ENCODE measurements around the gene HERPUD1. TPM values are rescaled to one million over a fixed set of nuclear protein-coding genes. Genes with fewer than 3 reads are reported as not detected.

The HERPUD1 gene
- total and polyA plus RNA-seq, 12 donors: 26.4 to 570 (median 209) TPM

- Histone ChIP-seq H3K9me3 (replicated peaks in 1 of 3) (no peaks in the 10 kb centered on the region), H3K36me3 (replicated peaks in 1 of 2) (no peaks in the 10 kb centered on the region), H3K27me3 (no peaks in the 10 kb centered on the region), H3K4me3 (no peak overlapping the region), H3K4me1 (replicated peaks in 1 of 2) (peaks cover 0 to 5% of the 10 kb centered on the region in 2 donors), H3K27ac (no peak overlapping the region)
- intact Hi-C loops (cut with DNase I): no loop called here
- no peak for DNase-seq
- 83 to 95% (median 88%) methylated on average over 4 of the region's 4 CpGs for WGBS, 4 donors
- TF ChIP-seq CTCF (IDR thresholded peaks at IDR 0.05): no peak
Measured at GRCh38 chr16:56980201-56980535, 48.2 kb downstream of the HERPUD1 start.

- no peak overlapping the region for H3K27ac ChIP-seq
- intact Hi-C loops (cut with DNase I): no loop called here
- WGBS, 4 donors: 82 to 91% (median 86%) methylated on average over 15 to 16 of the region's 16 CpGs
- no peak for TF ChIP-seq CTCF (IDR thresholded peaks at IDR 0.05)
- no peak for TF ChIP-seq POLR2A (IDR thresholded peaks at IDR 0.05)
- no peaks in the 10 kb centered on the region for H3K27me3 ChIP-seq
- no peaks in the 10 kb centered on the region for H3K9me3 ChIP-seq (replicated peaks in 1 of 3)
- H3K36me3 ChIP-seq (replicated peaks in 1 of 2): no peaks in the 10 kb centered on the region
- H3K4me3 ChIP-seq: no peak overlapping the region
- no peak for DNase-seq
- H3K4me1 ChIP-seq (replicated peaks in 1 of 2): peaks cover 4 to 14% of the 10 kb centered on the region in 2 donors
Measured at GRCh38 chr16:56980792-56981724, 49.1 kb downstream of the HERPUD1 start.

- Histone ChIP-seq H3K9me3 (replicated peaks in 1 of 3) (no peaks in the 10 kb centered on the region), H3K4me1 (replicated peaks in 1 of 2) (peaks cover 8 to 19% of the 10 kb centered on the region in 2 donors), H3K36me3 (replicated peaks in 1 of 2) (no peaks in the 10 kb centered on the region), H3K4me3 (no peak overlapping the region), H3K27me3 (no peaks in the 10 kb centered on the region), H3K27ac (no peak overlapping the region)
- DNase-seq: no peak
- WGBS, 4 donors: 86 to 93% (median 89%) methylated on average over 5 to 12 of the region's 12 CpGs
- intact Hi-C loops (cut with DNase I): no loop called here
- TF ChIP-seq POLR2A (IDR thresholded peaks at IDR 0.05) (no peak), CTCF (IDR thresholded peaks at IDR 0.05) (no peak)
Measured at GRCh38 chr16:56981729-56982271, 49.9 kb downstream of the HERPUD1 start.

GRCh38 chr16:56982695-56983094, 50.8 kb downstream of the HERPUD1 start:
- Histone ChIP-seq H3K4me1 (replicated peaks in 1 of 2) (peaks cover 8 to 19% of the 10 kb centered on the region in 2 donors), H3K36me3 (replicated peaks in 1 of 2) (no peaks in the 10 kb centered on the region), H3K9me3 (replicated peaks in 1 of 3) (no peaks in the 10 kb centered on the region), H3K27me3 (no peaks in the 10 kb centered on the region), H3K4me3 (no peak overlapping the region), H3K27ac (no peak overlapping the region)
- 77 to 90% (median 80%) methylated on average over 2 of the region's 2 CpGs for WGBS, 4 donors
- TF ChIP-seq POLR2A (IDR thresholded peaks at IDR 0.05) (no peak), CTCF (IDR thresholded peaks at IDR 0.05) (no peak)
- no peak for DNase-seq
- intact Hi-C loops (cut with DNase I): no loop called here

Data from adrenal gland (tissue), 12 donors.